Measurements from ENCODE around the gene SRGAP1.

DNA sequence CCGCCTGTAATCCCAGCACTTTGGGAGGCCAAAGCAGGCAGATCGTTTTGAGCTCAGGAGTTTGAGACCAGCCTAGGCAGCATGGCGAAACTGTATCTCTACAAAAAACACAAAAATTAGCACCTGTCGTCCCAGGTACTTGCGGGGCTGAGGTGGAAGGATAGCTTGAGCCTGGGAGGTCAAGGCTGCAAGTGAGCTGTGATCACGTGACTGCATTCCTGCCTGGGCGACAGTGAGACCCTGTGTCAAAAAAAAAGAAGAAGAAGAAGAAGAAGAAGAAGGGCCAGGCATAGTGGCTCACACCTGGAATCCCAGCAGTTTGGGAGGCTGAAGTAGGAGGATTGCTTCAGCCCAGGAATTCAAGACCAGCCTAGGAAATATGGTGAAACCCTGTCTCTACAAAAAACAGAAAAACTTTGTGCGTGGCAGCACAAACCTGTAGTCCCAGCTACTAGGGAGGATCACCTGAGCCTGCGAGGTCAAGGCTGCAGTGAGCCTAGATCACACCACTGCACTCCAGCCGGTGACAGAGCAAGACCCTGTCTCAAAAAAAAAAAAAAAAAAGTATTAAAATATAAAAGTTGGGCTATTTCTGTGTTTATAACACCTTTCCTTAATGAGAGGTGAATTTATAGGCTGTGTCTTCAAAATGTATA lies 49.3 kb upstream of the SRGAP1 start:
- TF ChIP-seq POLR2A (IDR thresholded peaks at IDR 0.05): no peak
- TF ChIP-seq, protein P1, sequence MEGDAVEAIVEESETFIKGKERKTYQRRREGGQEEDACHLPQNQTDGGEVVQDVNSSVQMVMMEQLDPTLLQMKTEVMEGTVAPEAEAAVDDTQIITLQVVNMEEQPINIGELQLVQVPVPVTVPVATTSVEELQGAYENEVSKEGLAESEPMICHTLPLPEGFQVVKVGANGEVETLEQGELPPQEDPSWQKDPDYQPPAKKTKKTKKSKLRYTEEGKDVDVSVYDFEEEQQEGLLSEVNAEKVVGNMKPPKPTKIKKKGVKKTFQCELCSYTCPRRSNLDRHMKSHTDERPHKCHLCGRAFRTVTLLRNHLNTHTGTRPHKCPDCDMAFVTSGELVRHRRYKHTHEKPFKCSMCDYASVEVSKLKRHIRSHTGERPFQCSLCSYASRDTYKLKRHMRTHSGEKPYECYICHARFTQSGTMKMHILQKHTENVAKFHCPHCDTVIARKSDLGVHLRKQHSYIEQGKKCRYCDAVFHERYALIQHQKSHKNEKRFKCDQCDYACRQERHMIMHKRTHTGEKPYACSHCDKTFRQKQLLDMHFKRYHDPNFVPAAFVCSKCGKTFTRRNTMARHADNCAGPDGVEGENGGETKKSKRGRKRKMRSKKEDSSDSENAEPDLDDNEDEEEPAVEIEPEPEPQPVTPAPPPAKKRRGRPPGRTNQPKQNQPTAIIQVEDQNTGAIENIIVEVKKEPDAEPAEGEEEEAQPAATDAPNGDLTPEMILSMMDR (IDR thresholded peaks at IDR 0.05): no peak
- no peak for TF ChIP-seq POLR2AphosphoS5 (IDR thresholded peaks at IDR 0.05; ENCODE audit: insufficient read depth in 1 of 2, low read depth in 1 of 2)

Data from vagina (tissue), 2 donors.